Testis (tissue), 2 donors: ENCODE results near the gene KIAA1210.

ENCODE experiments used
- CTCF ChIP-seq, 3 experiments: fragments of 450-650 bp in 2 of 3; fragments of 200-600 bp in 1 of 3; sonication (generic) in 1 of 3; IDR thresholded peaks; one replicate each; pipeline ENCODE4 v1.5.1; 2016 to 2019; ENCODE audit warnings: antibody characterized with exemption in 3 of 3, mild to moderate bottlenecking in 2 of 3, moderate library complexity in 1 of 3
- POLR2A ChIP-seq: fragments of 450-650 bp; IDR thresholded peaks from one replicate; pipeline ENCODE4 v1.6.1; 2017; ENCODE audit warnings: antibody characterized with exemption, mild to moderate bottlenecking, moderate library complexity

- TF ChIP-seq POLR2A (no peak), CTCF (IDR thresholded peaks at IDR 0.05) (no peak)
Measured at GRCh38 chrX:119071381-119071780, 56.2 kb downstream of the KIAA1210 start.
